H1 (cell line): ENCODE data around the gene PI4KA. TPM values are rescaled to one million over a fixed set of nuclear protein-coding genes. Genes with fewer than 3 reads are reported as not detected.
A peak's percentile ranks its signal among the peaks of the same experiment; 100 is the strongest.

Source experiments
- polyA plus RNA-seq, 7 experiments: library from polyadenylated mRNA; depleted of rRNA in 3 of 7; stranded (reverse) in 5 of 7; unstranded in 2 of 7; fragments of >200 nt in 5 of 7; fragments of 200-250 nt in 2 of 7; gene quantifications; 1 replicate in 5 of 7; 2 replicates in 1 of 7; 4 replicates in 1 of 7; pipeline versions ENCODE4 v1.2.1 to v1.2.3, GENCODE V29; 2011 to 2013; ENCODE audit warnings: missing spikeins in 2 of 7, mixed read lengths in 2 of 7
- total RNA-seq: library from RNA; stranded (reverse); fragmentation: NEBNext Ultra II Directional; extraction: Animal tissue kit (Norgen Biotek cat#: 25700); gene quantifications from 2 replicates; pipeline ENCODE4 v1.2.1, GENCODE V29; 2021
- TF ChIP-seq, protein P1 (sequence below): fragments of 300-600 bp; sonication (generic); IDR thresholded peaks from 2 replicates; pipeline ENCODE4 v1.7.1; 2012; ENCODE audit warnings: low read length, moderate library complexity, mild to moderate bottlenecking, inconsistent platforms; ENCODE audit not compliant: insufficient replicate concordance
- TF ChIP-seq, protein P2 (sequence below), 3 experiments: IDR thresholded peaks; 1 replicate in 2 of 3; 2 replicates in 1 of 3; pipeline versions ENCODE4 v1.5.1 to v1.6.1; 2011; ENCODE audit warnings: low read length in 3 of 3, mild to moderate bottlenecking in 3 of 3, inconsistent platforms in 2 of 3, low read depth in 1 of 3, moderate library complexity in 1 of 3; ENCODE audit not compliant: insufficient read depth in 1 of 3; ENCODE audit errors: control extremely low read depth in 1 of 3

The PI4KA gene
- total and polyA plus RNA-seq, 2 of the 8 experiments (the other 6 are each of a cell fraction or from before 2014, with no cell fraction given): 22.5 to 37.7 TPM

DNA sequence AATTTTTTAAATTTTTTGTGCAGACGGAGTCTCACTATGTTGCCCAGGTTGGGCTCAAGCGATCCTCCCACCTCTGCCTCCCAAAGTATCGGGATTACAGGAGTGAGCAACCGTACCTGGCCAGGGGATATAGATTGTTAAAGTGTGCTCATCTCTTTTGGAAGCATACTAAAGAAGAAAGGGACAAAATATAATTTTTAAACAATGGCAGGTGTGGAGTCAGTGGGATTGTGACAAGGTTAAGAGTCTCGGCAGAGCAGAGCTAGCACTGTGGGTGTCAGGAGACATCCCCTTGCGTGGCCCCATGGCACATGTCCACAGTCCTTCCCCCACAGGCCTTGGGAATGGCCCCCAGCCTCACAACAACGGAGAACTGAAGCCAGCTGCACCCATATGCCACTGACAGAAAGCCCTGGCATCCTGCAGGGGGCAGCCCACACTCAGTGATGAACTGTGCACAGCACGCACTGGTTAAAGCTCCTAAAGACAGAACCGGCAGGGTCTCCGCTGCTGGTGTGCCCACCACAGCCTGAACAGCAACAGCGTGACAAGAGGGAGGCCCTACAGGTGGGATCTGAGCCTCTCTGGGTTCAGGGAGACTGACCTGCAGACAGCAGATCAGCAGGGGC lies 54.8 kb downstream of the PI4KA start (continued):
- TF ChIP-seq, protein P1, sequence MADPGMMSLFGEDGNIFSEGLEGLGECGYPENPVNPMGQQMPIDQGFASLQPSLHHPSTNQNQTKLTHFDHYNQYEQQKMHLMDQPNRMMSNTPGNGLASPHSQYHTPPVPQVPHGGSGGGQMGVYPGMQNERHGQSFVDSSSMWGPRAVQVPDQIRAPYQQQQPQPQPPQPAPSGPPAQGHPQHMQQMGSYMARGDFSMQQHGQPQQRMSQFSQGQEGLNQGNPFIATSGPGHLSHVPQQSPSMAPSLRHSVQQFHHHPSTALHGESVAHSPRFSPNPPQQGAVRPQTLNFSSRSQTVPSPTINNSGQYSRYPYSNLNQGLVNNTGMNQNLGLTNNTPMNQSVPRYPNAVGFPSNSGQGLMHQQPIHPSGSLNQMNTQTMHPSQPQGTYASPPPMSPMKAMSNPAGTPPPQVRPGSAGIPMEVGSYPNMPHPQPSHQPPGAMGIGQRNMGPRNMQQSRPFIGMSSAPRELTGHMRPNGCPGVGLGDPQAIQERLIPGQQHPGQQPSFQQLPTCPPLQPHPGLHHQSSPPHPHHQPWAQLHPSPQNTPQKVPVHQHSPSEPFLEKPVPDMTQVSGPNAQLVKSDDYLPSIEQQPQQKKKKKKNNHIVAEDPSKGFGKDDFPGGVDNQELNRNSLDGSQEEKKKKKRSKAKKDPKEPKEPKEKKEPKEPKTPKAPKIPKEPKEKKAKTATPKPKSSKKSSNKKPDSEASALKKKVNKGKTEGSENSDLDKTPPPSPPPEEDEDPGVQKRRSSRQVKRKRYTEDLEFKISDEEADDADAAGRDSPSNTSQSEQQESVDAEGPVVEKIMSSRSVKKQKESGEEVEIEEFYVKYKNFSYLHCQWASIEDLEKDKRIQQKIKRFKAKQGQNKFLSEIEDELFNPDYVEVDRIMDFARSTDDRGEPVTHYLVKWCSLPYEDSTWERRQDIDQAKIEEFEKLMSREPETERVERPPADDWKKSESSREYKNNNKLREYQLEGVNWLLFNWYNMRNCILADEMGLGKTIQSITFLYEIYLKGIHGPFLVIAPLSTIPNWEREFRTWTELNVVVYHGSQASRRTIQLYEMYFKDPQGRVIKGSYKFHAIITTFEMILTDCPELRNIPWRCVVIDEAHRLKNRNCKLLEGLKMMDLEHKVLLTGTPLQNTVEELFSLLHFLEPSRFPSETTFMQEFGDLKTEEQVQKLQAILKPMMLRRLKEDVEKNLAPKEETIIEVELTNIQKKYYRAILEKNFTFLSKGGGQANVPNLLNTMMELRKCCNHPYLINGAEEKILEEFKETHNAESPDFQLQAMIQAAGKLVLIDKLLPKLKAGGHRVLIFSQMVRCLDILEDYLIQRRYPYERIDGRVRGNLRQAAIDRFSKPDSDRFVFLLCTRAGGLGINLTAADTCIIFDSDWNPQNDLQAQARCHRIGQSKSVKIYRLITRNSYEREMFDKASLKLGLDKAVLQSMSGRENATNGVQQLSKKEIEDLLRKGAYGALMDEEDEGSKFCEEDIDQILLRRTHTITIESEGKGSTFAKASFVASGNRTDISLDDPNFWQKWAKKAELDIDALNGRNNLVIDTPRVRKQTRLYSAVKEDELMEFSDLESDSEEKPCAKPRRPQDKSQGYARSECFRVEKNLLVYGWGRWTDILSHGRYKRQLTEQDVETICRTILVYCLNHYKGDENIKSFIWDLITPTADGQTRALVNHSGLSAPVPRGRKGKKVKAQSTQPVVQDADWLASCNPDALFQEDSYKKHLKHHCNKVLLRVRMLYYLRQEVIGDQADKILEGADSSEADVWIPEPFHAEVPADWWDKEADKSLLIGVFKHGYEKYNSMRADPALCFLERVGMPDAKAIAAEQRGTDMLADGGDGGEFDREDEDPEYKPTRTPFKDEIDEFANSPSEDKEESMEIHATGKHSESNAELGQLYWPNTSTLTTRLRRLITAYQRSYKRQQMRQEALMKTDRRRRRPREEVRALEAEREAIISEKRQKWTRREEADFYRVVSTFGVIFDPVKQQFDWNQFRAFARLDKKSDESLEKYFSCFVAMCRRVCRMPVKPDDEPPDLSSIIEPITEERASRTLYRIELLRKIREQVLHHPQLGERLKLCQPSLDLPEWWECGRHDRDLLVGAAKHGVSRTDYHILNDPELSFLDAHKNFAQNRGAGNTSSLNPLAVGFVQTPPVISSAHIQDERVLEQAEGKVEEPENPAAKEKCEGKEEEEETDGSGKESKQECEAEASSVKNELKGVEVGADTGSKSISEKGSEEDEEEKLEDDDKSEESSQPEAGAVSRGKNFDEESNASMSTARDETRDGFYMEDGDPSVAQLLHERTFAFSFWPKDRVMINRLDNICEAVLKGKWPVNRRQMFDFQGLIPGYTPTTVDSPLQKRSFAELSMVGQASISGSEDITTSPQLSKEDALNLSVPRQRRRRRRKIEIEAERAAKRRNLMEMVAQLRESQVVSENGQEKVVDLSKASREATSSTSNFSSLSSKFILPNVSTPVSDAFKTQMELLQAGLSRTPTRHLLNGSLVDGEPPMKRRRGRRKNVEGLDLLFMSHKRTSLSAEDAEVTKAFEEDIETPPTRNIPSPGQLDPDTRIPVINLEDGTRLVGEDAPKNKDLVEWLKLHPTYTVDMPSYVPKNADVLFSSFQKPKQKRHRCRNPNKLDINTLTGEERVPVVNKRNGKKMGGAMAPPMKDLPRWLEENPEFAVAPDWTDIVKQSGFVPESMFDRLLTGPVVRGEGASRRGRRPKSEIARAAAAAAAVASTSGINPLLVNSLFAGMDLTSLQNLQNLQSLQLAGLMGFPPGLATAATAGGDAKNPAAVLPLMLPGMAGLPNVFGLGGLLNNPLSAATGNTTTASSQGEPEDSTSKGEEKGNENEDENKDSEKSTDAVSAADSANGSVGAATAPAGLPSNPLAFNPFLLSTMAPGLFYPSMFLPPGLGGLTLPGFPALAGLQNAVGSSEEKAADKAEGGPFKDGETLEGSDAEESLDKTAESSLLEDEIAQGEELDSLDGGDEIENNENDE: no peak
- TF ChIP-seq, protein P2, sequence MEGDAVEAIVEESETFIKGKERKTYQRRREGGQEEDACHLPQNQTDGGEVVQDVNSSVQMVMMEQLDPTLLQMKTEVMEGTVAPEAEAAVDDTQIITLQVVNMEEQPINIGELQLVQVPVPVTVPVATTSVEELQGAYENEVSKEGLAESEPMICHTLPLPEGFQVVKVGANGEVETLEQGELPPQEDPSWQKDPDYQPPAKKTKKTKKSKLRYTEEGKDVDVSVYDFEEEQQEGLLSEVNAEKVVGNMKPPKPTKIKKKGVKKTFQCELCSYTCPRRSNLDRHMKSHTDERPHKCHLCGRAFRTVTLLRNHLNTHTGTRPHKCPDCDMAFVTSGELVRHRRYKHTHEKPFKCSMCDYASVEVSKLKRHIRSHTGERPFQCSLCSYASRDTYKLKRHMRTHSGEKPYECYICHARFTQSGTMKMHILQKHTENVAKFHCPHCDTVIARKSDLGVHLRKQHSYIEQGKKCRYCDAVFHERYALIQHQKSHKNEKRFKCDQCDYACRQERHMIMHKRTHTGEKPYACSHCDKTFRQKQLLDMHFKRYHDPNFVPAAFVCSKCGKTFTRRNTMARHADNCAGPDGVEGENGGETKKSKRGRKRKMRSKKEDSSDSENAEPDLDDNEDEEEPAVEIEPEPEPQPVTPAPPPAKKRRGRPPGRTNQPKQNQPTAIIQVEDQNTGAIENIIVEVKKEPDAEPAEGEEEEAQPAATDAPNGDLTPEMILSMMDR (IDR thresholded peaks at IDR 0.05; ENCODE audit: control extremely low read depth in 1 of 3, insufficient read depth in 1 of 3, low read depth in 1 of 3, low read length in 3 of 3): peak; percentile 79 to 89 (median 80)
